Measurements from ENCODE around the gene HDAC7.

The HDAC7 gene

GRCh38 chr12:47750229-47750798 lies 69.4 kb downstream of the HDAC7 start:
- no peak for ATAC-seq
- TF ChIP-seq TOX (CRISPR knock-in tag; IDR thresholded peaks at IDR 0.05; ENCODE audit: borderline replicate concordance) (no peak), CREB5 (CRISPR knock-in tag; IDR thresholded peaks at IDR 0.05; ENCODE audit: low read depth) (no peak), ZNF8 (CRISPR knock-in tag; IDR thresholded peaks at IDR 0.05) (no peak), POU6F1 (CRISPR knock-in tag; IDR thresholded peaks at IDR 0.05; ENCODE audit: borderline replicate concordance, low read depth) (no peak), RARB (CRISPR knock-in tag; IDR thresholded peaks at IDR 0.05) (no peak), OSR1 (CRISPR knock-in tag; IDR thresholded peaks at IDR 0.05) (no peak), CSDC2 (CRISPR knock-in tag; IDR thresholded peaks at IDR 0.05) (no peak), ZFP30 (CRISPR knock-in tag; IDR thresholded peaks at IDR 0.05) (no peak), ESRRG (CRISPR knock-in tag; IDR thresholded peaks at IDR 0.05) (no peak)
- TF ChIP-seq, protein P1, sequence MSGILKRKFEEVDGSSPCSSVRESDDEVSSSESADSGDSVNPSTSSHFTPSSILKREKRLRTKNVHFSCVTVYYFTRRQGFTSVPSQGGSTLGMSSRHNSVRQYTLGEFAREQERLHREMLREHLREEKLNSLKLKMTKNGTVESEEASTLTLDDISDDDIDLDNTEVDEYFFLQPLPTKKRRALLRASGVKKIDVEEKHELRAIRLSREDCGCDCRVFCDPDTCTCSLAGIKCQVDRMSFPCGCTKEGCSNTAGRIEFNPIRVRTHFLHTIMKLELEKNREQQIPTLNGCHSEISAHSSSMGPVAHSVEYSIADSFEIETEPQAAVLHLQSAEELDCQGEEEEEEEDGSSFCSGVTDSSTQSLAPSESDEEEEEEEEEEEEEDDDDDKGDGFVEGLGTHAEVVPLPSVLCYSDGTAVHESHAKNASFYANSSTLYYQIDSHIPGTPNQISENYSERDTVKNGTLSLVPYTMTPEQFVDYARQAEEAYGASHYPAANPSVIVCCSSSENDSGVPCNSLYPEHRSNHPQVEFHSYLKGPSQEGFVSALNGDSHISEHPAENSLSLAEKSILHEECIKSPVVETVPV (CRISPR knock-in tag; IDR thresholded peaks at IDR 0.05), result no peak

GRCh38 chr12:47748899-47749298 lies 70.8 kb downstream of the HDAC7 start:
- ATAC-seq, result no peak
- TF ChIP-seq OSR1 (CRISPR knock-in tag; IDR thresholded peaks at IDR 0.05) (no peak), ZNF8 (CRISPR knock-in tag; IDR thresholded peaks at IDR 0.05) (no peak), ZNF70 (CRISPR knock-in tag; IDR thresholded peaks at IDR 0.05) (no peak), CSDC2 (CRISPR knock-in tag; IDR thresholded peaks at IDR 0.05) (no peak), ZC3H10 (CRISPR knock-in tag; IDR thresholded peaks at IDR 0.05) (no peak), PPARA (CRISPR knock-in tag; IDR thresholded peaks at IDR 0.05; ENCODE audit: borderline replicate concordance) (no peak), TSHZ2 (CRISPR knock-in tag; IDR thresholded peaks at IDR 0.05) (no peak), GLIS3 (CRISPR knock-in tag; IDR thresholded peaks at IDR 0.05) (no peak)
- TF ChIP-seq, protein P1 (CRISPR knock-in tag; IDR thresholded peaks at IDR 0.05), result no peak

DNA sequence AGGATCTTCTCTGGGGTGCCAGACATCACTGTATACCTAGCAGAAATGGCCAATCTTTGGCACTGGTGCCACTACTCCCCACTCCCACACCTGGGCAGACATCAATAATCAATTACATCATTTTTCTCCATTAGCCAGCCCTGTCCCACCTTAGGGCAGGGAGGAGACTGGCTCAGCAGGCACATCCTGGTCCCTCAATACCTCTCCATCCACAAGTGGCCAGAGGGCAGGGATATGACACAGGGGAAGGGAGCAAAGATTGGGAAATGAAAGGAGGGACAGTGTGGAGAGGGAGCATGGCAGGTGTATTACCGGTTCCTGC lies 71.2 kb downstream of the HDAC7 start:
- ATAC-seq, result no peak
- TF ChIP-seq PATZ1 (CRISPR knock-in tag; IDR thresholded peaks at IDR 0.05; ENCODE audit: borderline replicate concordance) (no peak), OSR1 (CRISPR knock-in tag; IDR thresholded peaks at IDR 0.05) (no peak), ZNF70 (CRISPR knock-in tag; IDR thresholded peaks at IDR 0.05) (no peak), RARB (CRISPR knock-in tag; IDR thresholded peaks at IDR 0.05) (no peak), ARNTL (CRISPR knock-in tag; IDR thresholded peaks at IDR 0.05; ENCODE audit: borderline replicate concordance, low read depth) (no peak), CREB5 (CRISPR knock-in tag; IDR thresholded peaks at IDR 0.05; ENCODE audit: low read depth) (no peak), ZNF8 (CRISPR knock-in tag; IDR thresholded peaks at IDR 0.05) (no peak), PPARA (CRISPR knock-in tag; IDR thresholded peaks at IDR 0.05; ENCODE audit: borderline replicate concordance) (no peak), SNAI2 (CRISPR knock-in tag; IDR thresholded peaks at IDR 0.05) (no peak), ZFP3 (CRISPR knock-in tag; IDR thresholded peaks at IDR 0.05) (no peak), CSDC2 (CRISPR knock-in tag; IDR thresholded peaks at IDR 0.05) (no peak), TOX (CRISPR knock-in tag; IDR thresholded peaks at IDR 0.05; ENCODE audit: borderline replicate concordance) (no peak), TCF4 (CRISPR knock-in tag; IDR thresholded peaks at IDR 0.05; ENCODE audit: borderline replicate concordance) (no peak), ISL1 (CRISPR knock-in tag; IDR thresholded peaks at IDR 0.05) (no peak), ESRRG (CRISPR knock-in tag; IDR thresholded peaks at IDR 0.05) (no peak), BACH2 (CRISPR knock-in tag; IDR thresholded peaks at IDR 0.05; ENCODE audit: borderline replicate concordance) (no peak)
